ENCODE data around the gene C19orf38. TPM values are rescaled to one million over a fixed set of nuclear protein-coding genes. Genes with fewer than 3 reads are reported as not detected.

The C19orf38 gene
- polyA plus RNA-seq, 2 of the 4 experiments (the other 2 are of a cell fraction): 0.09 to 0.13 TPM

GRCh38 chr19:10882108-10882457 is 33.9 kb downstream of the C19orf38 start (continued):
- no peak for TF ChIP-seq HMGXB4 (CRISPR knock-in tag; IDR thresholded peaks at IDR 0.05; ENCODE audit: borderline replicate concordance)
- no peak for TF ChIP-seq HOXB13 (CRISPR knock-in tag; IDR thresholded peaks at IDR 0.05; ENCODE audit: low read depth)
- no peak for TF ChIP-seq FOSL2 (IDR thresholded peaks at IDR 0.05)
- no peak for TF ChIP-seq FOSL2 (CRISPR knock-in tag; IDR thresholded peaks at IDR 0.05)
- no peak for TF ChIP-seq MAZ (IDR thresholded peaks at IDR 0.05; ENCODE audit: borderline replicate concordance, low read depth, low read length)
- no peak for TF ChIP-seq CHD2 (IDR thresholded peaks at IDR 0.05; ENCODE audit: low read length, partially characterized antibody)
- TF ChIP-seq REST (IDR thresholded peaks at IDR 0.05): no peak
- no peak for TF ChIP-seq MAFK (IDR thresholded peaks at IDR 0.05; ENCODE audit: partially characterized antibody)

- 94% methylated on average over 2 of the region's 2 CpGs for WGBS (ENCODE audit: missing lambda C conversion rate)
- H3K4me2 ChIP-seq: no peak overlapping the region
- FAIRE-seq (no peak), ATAC-seq (no peak), DNase-seq (ENCODE audit: low read depth in 1 of 2, low spot score in 1 of 2) (no peak)
- H3K4me3 ChIP-seq: no peak overlapping the region
- CTCF ChIA-PET: no interaction called here
- H3K4me1 ChIP-seq: peaks cover 4% of the 10 kb centered on the region; the same call in 2 of the 3 replicates
- TF ChIP-seq JUN (IDR thresholded peaks at IDR 0.05) (no peak), ZFP36 (IDR thresholded peaks at IDR 0.05; ENCODE audit: borderline replicate concordance, partially characterized antibody) (no peak), JUNB (IDR thresholded peaks at IDR 0.05) (no peak), CBX8 (IDR thresholded peaks at IDR 0.05) (no peak), NFE2L2 (conservative IDR thresholded peaks at IDR 0.05; ENCODE audit: low read length) (no peak), NR3C1 (IDR thresholded peaks at IDR 0.05) (no peak), RCOR1 (IDR thresholded peaks at IDR 0.05; ENCODE audit: low read depth, low read length) (no peak), ELK1 (IDR thresholded peaks at IDR 0.05; ENCODE audit: low read depth, low read length) (no peak), CTCF (IDR thresholded peaks at IDR 0.05) (no peak), CHD4 (IDR thresholded peaks at IDR 0.05; ENCODE audit: borderline replicate concordance) (no peak), POLR2AphosphoS2 (conservative IDR thresholded peaks at IDR 0.05; ENCODE audit: low read length) (no peak), HEYL (CRISPR knock-in tag; IDR thresholded peaks at IDR 0.05) (no peak), EP300 (IDR thresholded peaks at IDR 0.05) (no peak), ZSCAN20 (CRISPR knock-in tag; IDR thresholded peaks at IDR 0.05) (no peak), KDM5A (IDR thresholded peaks at IDR 0.05) (no peak), SMC3 (IDR thresholded peaks at IDR 0.05) (no peak), PHF8 (IDR thresholded peaks at IDR 0.05; ENCODE audit: borderline replicate concordance, low read depth) (no peak), REST (IDR thresholded peaks at IDR 0.05) (no peak), RAD21 (conservative IDR thresholded peaks at IDR 0.05 in 1 of 2, IDR thresholded peaks at IDR 0.05 in 1 of 2) (no peak)
- H3K27ac ChIP-seq: no peak overlapping the region
- POLR2A ChIA-PET: no interaction called here
- H3K9me3 ChIP-seq: no peaks in the 10 kb centered on the region
Measured at GRCh38 chr19:10884274-10884673, 36.1 kb downstream of the C19orf38 start.
